Measurements from ENCODE around the gene CDK7.

- no peak for TF ChIP-seq POLR2A (IDR thresholded peaks at IDR 0.05; ENCODE audit: low read depth)
- no peak for TF ChIP-seq POLR2AphosphoS5 (IDR thresholded peaks at IDR 0.05)
- TF ChIP-seq CTCF (IDR thresholded peaks at IDR 0.05): no peak
Measured at GRCh38 chr5:69326365-69326764, 91.7 kb downstream of the CDK7 start.
